ENCODE results near the gene PIH1D2. TPM values are rescaled to one million over a fixed set of nuclear protein-coding genes. Genes with fewer than 3 reads are reported as not detected.

The PIH1D2 gene
- total RNA-seq, 1 experiment from 2014 or later = 1.6 TPM

DNA sequence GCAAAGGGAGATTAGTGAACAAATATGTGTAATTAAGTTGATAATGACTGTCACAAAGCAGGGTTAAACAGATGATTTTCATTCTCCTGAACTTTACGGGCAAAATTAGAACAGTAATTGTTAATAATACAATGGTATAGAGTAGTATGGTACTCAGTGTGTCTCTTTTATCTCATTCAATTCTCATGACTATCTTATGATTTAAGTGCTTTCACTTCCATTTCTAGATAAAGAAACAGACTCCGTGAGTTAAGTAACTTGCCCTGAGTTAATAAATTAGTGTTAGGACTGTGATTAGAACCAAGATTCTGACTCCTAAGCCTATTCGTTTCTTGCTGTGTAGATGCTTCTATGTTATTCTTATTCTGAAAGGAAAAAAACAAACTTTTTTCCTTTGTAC lies 22.0 kb downstream of the PIH1D2 start (continued):
- TF ChIP-seq, protein P1, sequence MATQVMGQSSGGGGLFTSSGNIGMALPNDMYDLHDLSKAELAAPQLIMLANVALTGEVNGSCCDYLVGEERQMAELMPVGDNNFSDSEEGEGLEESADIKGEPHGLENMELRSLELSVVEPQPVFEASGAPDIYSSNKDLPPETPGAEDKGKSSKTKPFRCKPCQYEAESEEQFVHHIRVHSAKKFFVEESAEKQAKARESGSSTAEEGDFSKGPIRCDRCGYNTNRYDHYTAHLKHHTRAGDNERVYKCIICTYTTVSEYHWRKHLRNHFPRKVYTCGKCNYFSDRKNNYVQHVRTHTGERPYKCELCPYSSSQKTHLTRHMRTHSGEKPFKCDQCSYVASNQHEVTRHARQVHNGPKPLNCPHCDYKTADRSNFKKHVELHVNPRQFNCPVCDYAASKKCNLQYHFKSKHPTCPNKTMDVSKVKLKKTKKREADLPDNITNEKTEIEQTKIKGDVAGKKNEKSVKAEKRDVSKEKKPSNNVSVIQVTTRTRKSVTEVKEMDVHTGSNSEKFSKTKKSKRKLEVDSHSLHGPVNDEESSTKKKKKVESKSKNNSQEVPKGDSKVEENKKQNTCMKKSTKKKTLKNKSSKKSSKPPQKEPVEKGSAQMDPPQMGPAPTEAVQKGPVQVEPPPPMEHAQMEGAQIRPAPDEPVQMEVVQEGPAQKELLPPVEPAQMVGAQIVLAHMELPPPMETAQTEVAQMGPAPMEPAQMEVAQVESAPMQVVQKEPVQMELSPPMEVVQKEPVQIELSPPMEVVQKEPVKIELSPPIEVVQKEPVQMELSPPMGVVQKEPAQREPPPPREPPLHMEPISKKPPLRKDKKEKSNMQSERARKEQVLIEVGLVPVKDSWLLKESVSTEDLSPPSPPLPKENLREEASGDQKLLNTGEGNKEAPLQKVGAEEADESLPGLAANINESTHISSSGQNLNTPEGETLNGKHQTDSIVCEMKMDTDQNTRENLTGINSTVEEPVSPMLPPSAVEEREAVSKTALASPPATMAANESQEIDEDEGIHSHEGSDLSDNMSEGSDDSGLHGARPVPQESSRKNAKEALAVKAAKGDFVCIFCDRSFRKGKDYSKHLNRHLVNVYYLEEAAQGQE (IDR thresholded peaks at IDR 0.05; ENCODE audit: low read depth) = no peak

GRCh38 chr11:112050721-112051120 lies 23.1 kb downstream of the PIH1D2 start:
- DNase-seq (ENCODE audit: low read depth, low spot score) (no peak), ATAC-seq (no peak)
- Histone ChIP-seq H3K4me1 (ENCODE audit: control insufficient read depth in 1 of 2, insufficient read depth in 2 of 2, low read length in 2 of 2) (peaks cover 6 to 15% of the 10 kb centered on the region in 2 experiments; a peak in 3 of 4 replicates), H3K36me3 (ENCODE audit: control insufficient read depth in 1 of 2, insufficient read depth in 2 of 2, low read length in 2 of 2) (peaks cover 22 to 38% of the 10 kb centered on the region in 2 experiments; a peak in 2 of 4 replicates), H3K27me3 (ENCODE audit: insufficient read depth, low read length) (no peaks in the 10 kb centered on the region), H3K79me2 (ENCODE audit: insufficient read depth, low read length) (peaks cover 27% of the 10 kb centered on the region), H3K9ac (ENCODE audit: low read length) (no peak overlapping the region), H3K9me3 (ENCODE audit: control insufficient read depth in 1 of 2, insufficient read depth in 1 of 2, low read depth in 1 of 2, low read length in 2 of 2) (no peaks in the 10 kb centered on the region), H3K9me2 (ENCODE audit: insufficient read depth) (no peaks in the 10 kb centered on the region), H4K20me1 (ENCODE audit: insufficient read depth) (no peaks in the 10 kb centered on the region), H3K4me2 (ENCODE audit: low read length) (no peak overlapping the region), H3K27ac (ENCODE audit: low read depth, low read length) (no peak overlapping the region), H2AFZ (ENCODE audit: low read depth, low read length, poor library complexity, severe bottlenecking) (no peak overlapping the region), H3K4me3 (replicated peaks in 1 of 2; ENCODE audit: low read depth in 1 of 2, low read length in 2 of 2) (no peak overlapping the region)
- CTCF ChIA-PET = no interaction called here
- TF ChIP-seq, protein P1 (IDR thresholded peaks at IDR 0.05; ENCODE audit: low read depth) = no peak
- intact Hi-C loops (cut with micrococcal nuclease) = no loop called here
- RAD21 ChIA-PET (ENCODE audit: low non-redundant PET in 1 of 2, low total read pairs in 2 of 2, uncharacterized antibody in 2 of 2, unreplicated experiment in 2 of 2) = no interaction called here
- no TSS peak for BruUV-seq (replicated peaks)
- POLR2A ChIA-PET = interaction anchor here (0.8 kb wide), 1 partner anchor 9 kb away, joined by 5 read pairs; no protein-coding TSS in a partner anchor
